ENCODE measurements around the gene MSI2. TPM values are rescaled to one million over a fixed set of nuclear protein-coding genes. Genes with fewer than 3 reads are reported as not detected.

The MSI2 gene
- total RNA-seq, 1 donor from 2014 or later: 144 TPM

- H3K27me3 Mint-ChIP-seq (ENCODE audit: low read depth): no peaks in the 10 kb centered on the region
- TF ChIP-seq, protein P1, sequence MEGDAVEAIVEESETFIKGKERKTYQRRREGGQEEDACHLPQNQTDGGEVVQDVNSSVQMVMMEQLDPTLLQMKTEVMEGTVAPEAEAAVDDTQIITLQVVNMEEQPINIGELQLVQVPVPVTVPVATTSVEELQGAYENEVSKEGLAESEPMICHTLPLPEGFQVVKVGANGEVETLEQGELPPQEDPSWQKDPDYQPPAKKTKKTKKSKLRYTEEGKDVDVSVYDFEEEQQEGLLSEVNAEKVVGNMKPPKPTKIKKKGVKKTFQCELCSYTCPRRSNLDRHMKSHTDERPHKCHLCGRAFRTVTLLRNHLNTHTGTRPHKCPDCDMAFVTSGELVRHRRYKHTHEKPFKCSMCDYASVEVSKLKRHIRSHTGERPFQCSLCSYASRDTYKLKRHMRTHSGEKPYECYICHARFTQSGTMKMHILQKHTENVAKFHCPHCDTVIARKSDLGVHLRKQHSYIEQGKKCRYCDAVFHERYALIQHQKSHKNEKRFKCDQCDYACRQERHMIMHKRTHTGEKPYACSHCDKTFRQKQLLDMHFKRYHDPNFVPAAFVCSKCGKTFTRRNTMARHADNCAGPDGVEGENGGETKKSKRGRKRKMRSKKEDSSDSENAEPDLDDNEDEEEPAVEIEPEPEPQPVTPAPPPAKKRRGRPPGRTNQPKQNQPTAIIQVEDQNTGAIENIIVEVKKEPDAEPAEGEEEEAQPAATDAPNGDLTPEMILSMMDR (IDR thresholded peaks at IDR 0.05; ENCODE audit: unreplicated experiment): no peak
- H3K36me3 Mint-ChIP-seq: peaks cover 2% of the 10 kb centered on the region
- no peak overlapping the region for H3K4me3 Mint-ChIP-seq
- no peak for DNase-seq (ENCODE audit: low spot score in 2 of 2, unreplicated experiment in 2 of 2)
- no peaks in the 10 kb centered on the region for H3K9me3 Mint-ChIP-seq
- H3K27ac Mint-ChIP-seq: no peak overlapping the region
- H3K4me1 Mint-ChIP-seq: peaks cover 68% of the 10 kb centered on the region
These were observed 279.1 kb downstream of the MSI2 start for GRCh38 chr17:57535249-57535966.

GRCh38 chr17:57536289-57536688 lies 280.0 kb downstream of the MSI2 start:
- Mint-ChIP-seq H3K4me1 (peaks cover 65% of the 10 kb centered on the region), H3K36me3 (peaks cover 2% of the 10 kb centered on the region), H3K27me3 (ENCODE audit: low read depth) (no peaks in the 10 kb centered on the region), H3K4me3 (no peak overlapping the region), H3K27ac (no peak overlapping the region), H3K9me3 (no peaks in the 10 kb centered on the region)
- no peak for DNase-seq (ENCODE audit: low spot score in 2 of 2, unreplicated experiment in 2 of 2)
- TF ChIP-seq, protein P1 (IDR thresholded peaks at IDR 0.05; ENCODE audit: unreplicated experiment): no peak

GRCh38 chr17:57536789-57537523 lies 280.6 kb downstream of the MSI2 start:
- Mint-ChIP-seq H3K4me3 (no peak overlapping the region), H3K9me3 (no peaks in the 10 kb centered on the region), H3K4me1 (peaks cover 63% of the 10 kb centered on the region), H3K27ac (peak overlapping the region; percentile 39), H3K27me3 (ENCODE audit: low read depth) (peaks cover under 1% of the 10 kb centered on the region), H3K36me3 (peaks cover 2% of the 10 kb centered on the region)
- DNase-seq (ENCODE audit: low spot score in 2 of 2, unreplicated experiment in 2 of 2): no peak
- TF ChIP-seq, protein P1 (IDR thresholded peaks at IDR 0.05; ENCODE audit: unreplicated experiment): no peak

DNA sequence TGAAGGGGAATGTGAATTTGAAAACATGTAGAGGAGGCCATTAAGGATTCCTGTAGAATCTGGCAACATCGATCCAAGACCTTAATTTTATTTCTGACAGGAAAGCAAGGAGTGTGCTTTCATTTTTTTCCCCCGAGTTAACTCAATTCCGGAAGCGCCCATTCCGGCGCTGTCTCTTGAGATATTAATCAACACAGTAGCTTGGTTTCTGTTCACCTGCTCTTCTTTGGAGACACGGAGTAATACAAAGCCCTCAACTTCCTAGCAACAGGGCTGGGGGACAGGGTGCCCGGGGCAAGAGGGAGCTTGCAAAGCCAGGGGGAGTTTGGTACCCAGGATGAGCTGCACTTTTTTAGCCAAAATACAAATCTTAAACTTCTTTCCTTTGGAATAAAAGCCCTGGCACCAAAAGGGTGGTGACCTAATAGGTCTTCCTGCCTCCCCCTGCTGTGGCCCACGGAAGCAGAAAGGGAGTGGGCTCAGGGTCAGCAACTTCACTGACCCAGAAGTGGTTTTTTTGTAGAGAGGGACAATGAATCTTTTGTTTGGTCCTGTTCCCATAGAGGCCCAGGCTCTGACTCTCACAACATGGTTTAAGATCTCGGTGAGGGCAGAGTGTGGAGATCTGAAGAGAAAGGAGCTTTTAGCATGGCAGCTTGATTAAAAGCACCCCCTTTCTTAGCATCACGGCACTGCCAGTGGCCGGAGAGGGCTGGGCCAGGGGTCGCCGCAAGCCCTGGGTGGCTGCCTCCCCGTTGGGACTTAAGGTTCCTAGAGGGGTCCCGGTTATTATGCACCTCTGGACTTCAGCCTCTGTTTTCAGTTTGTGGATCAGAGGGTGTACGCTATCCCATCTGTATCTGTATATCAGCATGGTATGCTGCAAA lies 281.4 kb downstream of the MSI2 start:
- Mint-ChIP-seq H3K36me3 (peaks cover 2% of the 10 kb centered on the region), H3K4me3 (no peak overlapping the region), H3K9me3 (no peaks in the 10 kb centered on the region), H3K27me3 (ENCODE audit: low read depth) (peaks cover 4% of the 10 kb centered on the region), H3K4me1 (peaks cover 60% of the 10 kb centered on the region), H3K27ac (peak overlapping the region; percentile 39)
- no peak for DNase-seq (ENCODE audit: low spot score in 2 of 2, unreplicated experiment in 2 of 2)
- TF ChIP-seq, protein P1 (IDR thresholded peaks at IDR 0.05; ENCODE audit: unreplicated experiment): no peak

DNA sequence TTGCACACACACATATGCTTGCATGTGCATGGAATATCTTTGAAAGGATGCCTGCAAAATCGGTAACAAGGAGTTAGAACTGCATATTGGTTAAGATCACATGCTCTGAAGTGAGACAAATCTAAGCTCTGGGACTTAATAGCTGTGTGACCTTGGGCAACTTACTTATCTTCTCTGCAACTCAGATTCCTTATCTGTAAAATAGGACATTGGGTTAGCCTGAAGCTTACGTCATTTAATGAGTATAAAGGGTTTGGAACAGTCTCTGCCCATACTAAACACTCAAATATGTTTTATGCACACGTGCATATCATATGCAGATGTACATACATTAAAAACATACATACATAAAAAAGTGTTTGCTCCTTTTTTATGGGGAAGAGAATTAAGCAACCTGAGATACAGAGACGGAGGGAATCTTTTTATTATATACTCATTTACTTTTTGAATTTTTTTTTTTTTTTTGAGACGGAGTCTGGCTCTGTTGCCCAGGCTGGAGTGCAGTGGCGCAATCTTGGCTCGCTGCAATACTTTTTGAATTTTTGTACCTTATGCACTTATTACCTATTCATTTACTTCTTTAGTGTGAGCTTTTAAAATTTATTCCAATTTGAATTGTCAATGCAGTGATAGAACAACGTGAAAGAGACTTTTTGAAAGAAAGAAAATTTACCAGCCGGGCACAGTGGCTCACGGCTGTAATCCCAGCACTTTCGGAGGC lies 282.6 kb downstream of the MSI2 start:
- peaks cover 2% of the 10 kb centered on the region for H3K36me3 Mint-ChIP-seq
- TF ChIP-seq, protein P1 (IDR thresholded peaks at IDR 0.05; ENCODE audit: unreplicated experiment): no peak
- no peak for DNase-seq (ENCODE audit: low spot score in 2 of 2, unreplicated experiment in 2 of 2)
- peaks cover 68% of the 10 kb centered on the region for H3K4me1 Mint-ChIP-seq
- no peak overlapping the region for H3K4me3 Mint-ChIP-seq
- H3K27me3 Mint-ChIP-seq (ENCODE audit: low read depth): peaks cover 4% of the 10 kb centered on the region
- H3K9me3 Mint-ChIP-seq: no peaks in the 10 kb centered on the region
- H3K27ac Mint-ChIP-seq: peak overlapping the region; percentile 5

Measured in mesothelial cell of epicardium (in vitro differentiated cells).